ENCODE measurements around the gene HSPA12B.

Gene HSPA12B, protein sequence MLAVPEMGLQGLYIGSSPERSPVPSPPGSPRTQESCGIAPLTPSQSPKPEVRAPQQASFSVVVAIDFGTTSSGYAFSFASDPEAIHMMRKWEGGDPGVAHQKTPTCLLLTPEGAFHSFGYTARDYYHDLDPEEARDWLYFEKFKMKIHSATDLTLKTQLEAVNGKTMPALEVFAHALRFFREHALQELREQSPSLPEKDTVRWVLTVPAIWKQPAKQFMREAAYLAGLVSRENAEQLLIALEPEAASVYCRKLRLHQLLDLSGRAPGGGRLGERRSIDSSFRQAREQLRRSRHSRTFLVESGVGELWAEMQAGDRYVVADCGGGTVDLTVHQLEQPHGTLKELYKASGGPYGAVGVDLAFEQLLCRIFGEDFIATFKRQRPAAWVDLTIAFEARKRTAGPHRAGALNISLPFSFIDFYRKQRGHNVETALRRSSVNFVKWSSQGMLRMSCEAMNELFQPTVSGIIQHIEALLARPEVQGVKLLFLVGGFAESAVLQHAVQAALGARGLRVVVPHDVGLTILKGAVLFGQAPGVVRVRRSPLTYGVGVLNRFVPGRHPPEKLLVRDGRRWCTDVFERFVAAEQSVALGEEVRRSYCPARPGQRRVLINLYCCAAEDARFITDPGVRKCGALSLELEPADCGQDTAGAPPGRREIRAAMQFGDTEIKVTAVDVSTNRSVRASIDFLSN

DNA sequence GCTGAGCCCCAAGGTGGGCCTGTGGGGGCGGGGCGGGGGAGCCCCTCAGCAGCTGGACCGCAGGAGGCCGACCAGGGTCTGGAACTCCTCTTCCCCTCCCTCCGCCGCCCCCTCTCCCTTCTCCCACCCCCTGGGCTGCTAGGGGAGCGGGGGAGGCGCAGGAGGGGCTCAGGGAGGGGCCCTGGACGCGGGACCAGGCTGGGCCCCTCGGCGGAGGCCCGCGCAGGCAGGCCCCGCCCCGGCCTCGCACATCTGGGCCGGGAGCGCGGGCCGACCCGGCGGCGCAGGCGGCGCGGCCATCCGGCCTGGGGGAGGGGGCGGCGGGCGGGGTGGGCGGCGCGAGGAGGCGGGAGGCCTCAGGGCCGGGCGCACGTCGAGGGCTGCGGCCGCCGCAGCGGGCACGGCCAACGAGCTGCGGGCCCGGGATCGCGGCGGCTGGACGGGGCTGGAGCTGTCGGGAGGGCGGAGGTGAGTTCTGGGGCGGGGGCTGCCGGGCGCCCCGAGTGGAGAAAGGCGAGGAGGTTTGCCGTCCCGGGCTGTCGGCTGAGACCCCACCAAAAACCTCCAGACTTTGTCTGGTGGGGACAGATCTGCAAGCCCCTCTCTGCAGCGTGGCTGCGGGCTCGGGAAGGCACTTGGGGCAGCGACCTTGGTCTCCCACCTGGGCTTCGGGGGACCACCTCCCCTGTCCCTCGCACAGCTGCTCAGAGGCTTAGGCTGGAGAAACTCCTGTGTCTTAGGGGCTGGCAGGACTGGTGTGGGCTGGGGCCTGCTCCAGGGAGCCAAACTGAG is at the start of gene HSPA12B:
Gene HSPA12B, plus strand, starts transcription at position 359 of the 792 bp plus-strand sequence. CDS start 5,990 bp downstream, outside the sequence.
- no peak for DNase-seq

DNA sequence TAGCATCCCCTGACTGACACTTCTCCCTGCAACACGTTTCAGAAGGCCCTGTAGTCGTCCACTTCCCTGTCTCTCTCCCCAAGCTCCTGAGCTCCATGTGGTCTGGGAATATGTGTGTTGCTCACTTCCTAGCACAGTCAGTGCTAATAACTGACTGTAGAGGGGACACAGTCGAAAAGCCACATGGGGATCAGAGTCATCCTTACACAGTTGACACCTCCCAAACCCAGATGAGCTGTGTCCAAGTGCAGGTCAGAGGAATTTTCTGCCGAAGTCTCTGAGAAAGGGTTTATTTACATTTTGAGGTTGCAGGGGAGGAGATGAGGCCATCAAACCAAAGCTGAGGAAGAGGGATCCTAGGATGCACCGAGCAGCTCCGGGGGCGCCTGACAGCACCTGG is 47.1 kb upstream of the HSPA12B start:
- DNase-seq = no peak

DNA sequence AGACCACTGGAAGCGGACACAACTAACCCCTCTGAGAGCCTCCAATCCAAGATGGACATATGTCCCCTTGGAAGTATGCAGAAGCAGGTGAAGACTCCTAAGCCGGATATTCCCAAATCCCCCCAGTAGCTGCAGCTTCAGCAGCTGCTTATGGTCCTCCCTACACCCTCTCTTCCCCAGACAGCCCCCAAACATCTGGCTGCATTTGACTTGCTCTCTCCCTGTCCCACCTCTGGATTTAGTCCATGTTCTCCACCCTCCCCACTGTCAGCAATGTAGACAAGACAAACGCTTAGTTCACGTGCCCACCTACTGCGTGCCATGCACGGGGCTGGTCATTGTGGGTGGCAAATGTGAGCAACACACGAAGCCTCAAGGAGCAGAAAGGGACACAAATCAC is 46.1 kb upstream of the HSPA12B start:
- no peak for DNase-seq

DNA sequence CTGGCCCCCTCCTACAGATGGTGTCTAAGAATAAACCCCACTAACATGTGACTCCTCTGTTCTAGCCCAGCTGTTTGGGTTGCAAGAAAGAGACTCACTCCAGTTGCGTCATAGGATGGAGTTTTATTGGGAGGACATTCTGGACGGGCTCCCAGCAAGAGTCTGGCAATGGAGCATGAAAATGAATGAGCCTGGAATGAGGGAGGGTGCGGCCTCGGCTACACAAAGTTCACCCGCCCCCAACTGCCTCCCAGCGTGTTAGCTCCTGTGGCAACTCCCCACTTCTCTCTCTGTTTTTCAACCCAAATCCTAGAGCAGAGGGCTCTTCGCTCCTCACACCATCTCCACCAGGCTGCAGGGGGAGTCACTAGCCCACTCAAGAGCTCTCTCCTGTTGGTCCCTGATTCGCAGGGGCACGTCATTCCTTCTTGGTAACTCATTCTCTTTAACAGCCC is 45.6 kb upstream of the HSPA12B start:
- DNase-seq = no peak

DNA sequence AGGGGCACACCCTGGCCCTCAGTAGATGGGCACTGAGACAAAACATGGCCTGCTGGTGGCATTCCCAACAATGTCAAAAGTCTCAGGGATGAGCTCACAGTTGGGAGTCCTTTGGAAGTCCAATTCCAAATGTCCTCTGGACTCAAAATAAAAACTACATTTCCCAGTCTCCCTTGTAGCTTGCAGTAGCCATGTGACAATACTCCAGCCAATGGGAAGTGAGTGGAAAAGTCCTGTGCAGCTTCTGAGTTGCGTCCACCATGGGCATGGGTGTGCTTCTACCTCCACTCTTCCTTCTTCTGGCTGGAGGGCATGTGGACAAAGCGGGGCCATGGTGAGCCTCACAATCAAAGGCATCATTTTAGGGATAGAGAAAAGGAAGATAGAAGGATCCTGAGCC is 44.8 kb upstream of the HSPA12B start:
- DNase-seq = no peak

DNA sequence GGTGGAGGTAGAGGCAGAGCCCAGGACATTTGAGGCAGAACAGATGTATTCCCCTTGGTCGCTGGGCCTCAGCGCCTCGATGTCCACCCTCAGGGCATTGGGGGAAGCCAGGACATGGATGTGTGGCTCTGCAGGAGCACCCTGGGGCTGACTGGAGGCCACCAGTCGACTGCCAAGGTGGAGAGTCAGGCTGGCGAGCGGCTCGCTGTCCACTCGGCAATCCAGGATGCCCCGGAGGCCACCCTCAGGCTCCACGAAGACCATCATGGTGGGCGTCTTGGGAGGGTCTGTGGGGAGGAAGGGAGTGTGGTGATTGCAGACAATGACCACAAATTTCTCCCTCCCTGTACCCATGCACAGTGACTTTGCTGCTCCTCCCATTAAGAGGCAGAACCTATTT is 42.5 kb upstream of the HSPA12B start:
- DNase-seq = no peak

DNA sequence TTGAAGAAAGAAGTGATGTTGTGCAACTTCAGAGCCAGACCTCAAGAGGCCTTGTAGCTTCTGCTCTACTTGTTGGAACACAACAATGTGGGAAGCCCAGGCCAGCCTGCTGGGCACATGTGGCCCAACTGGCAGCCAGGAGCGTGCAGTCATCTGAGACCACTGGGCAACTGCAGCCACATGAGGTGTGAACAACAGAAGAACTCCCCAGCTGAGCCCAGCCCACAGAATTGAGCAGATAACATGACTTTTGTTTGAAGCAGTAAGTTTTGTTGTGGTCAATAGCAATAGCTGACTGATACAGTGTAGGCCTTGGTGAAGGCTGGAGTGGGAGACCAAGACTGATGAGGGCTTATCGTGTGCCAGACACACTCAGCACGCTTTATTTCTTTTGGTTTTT is 42.1 kb upstream of the HSPA12B start:
- no peak for DNase-seq

DNA sequence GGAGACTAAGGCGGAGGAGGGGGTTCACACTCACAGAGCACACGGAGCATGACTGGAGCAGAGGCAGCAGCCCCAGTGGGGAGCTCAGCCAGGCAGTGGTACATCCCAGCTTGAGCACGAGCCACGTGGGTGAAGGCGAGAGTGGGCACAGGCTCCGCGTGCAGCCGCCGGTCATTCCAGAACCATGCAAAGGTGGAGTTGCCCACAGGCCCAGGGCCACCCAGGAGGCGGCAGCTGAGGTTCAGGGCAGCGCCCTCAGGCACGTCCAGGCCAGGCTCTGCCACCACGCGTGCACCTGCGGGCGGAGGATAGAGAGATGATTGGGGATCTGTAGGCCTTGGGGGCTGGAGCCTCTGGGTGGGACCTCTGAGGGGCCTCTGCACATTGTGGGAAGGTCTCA is 41.2 kb upstream of the HSPA12B start:
- no peak for DNase-seq

DNA sequence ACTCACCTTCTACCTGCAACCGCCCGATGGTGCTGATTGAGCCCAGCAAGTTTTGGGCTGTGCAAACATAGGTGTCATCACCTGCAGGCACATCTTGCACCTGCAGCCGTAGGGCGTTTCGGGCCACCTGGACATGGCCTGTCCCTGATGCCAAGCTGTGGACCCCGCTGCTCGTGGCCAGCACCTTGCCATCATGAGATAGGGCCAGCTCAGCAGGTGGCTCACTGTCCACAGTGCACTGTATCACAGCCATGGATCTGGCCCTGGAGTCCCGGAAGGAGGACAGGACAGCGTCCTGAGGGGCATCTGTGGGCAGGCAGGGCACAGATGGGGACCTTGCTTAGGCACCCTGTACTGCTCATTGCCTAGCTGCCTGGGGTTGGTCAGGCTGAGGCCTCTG is 40.6 kb upstream of the HSPA12B start:
- no peak for DNase-seq

DNA sequence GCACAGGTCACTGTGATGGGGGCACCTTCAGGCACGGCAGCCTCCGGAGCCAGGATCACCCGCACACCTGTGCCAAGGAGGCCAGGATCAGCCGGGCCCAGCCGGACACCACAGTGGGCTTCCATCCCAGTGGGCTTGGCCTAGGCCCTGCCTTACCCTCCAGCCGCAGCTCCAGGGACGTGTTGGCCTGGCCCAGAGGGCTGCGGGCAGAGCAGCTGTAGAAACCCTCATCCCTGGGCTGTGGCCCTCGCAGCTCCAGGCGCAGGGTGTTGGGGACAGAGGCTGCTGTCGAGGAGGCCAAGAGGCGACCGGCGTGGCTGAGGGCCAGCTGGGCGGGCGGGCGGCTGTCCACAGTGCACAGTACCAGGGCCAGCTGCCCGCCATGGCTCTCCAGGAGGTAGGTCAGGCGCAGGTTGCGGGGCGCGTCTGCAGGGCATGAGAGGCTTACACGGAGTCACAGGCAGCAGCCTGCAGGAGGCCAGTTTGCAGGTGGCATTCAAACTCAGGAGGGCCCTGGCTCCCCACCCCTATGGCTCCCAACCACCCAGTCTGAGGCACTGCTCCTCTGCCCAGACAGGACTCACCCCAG is 39.7 kb upstream of the HSPA12B start:
- no peak for DNase-seq

DNA sequence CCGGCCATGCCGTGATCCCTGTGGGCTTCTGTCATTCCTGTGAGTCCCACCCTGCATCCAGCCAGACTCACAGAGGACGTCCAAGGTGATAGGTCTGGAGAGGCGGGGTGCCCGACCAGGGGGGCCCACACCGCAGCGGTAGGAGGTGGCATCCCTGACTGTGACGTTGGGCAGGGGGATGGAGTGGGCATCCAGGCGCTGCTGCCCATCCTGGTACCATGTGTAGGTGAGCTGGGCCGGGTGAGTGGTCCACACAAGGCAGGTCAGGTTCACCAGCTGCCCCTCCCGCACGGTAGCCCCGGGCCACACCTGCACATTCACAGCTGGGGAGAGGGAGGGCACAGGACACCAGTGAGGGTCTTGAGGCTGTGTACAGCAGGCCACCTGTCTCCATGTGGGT is 39.1 kb upstream of the HSPA12B start:
- no peak for DNase-seq

DNA sequence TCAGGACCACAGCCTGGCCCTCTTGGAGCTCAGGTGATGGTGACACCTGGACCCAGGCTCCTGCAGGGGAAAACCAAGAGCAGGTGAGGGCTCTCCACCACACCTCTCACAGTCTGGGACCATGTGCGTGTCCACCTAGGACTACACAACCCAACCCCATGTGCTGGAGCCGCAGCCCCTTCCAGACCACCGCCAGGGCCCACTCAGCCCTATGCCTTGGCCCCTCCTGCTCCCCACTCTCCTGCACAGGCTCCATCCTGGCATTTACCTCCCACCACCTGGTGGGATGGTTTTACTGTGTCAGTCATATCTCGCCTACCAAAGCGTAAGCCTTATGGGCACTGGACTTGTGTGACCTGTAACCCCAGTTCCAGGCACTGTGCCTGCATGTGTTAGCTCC is 37.6 kb upstream of the HSPA12B start:
- DNase-seq = no peak

DNA sequence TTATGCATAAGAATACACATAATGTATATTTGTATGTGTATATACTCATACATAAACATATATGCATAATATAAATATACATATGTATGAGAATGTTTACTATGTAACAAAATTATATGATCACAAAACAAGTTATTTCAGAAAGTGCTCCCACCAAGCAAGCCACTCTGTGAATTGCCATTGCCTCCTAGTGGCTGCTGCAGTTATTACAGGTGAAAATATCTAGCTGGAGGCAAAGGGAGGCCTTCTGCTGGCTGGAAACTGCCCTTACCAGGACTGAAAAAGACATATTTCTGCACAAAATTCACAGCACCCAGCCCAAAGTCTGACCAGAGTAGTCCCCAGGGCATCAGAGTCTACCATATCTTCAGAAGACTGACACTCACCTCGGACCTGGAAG is 36.3 kb upstream of the HSPA12B start:
- DNase-seq = peak; percentile 27

DNA sequence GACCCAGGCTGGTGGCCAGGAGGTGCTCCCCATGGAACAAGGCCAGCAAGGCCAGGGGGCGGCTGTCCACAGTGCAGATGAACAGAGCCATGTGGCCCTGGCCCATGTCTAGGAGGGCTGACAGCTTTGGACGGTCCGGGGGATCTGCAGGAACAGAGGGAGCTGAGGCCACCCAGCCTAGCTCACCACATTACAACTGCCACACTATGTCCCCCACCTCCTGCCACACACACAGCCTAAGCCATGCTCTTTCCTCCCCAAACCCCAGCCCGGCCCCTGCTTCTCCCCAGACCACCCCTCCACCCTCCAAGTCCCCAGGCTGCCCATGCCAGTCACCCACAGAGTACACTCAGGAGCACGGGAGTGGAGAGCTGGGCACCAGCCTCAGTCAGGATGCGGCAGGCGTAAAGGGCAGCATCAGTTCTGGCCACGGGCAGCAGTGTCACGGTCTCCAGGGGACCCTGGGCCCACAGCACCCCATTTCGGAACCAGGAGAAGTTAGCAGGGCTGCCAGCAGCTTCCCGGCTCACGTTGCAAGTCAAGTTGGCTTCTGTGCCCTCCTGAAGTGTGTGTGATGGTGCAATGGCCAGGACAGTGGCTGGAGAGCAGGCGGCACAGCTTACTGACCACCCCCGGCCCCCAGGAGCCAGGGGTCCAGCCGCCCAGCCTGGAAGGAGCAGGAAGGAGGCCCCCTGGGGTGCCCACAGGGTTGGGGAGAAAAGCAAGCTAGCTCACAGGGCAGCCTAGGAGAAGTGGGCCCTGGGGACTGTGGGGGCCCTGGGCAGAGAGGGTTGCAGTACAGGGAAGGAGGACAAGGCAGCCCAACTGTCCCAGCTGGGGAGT is 35.5 kb upstream of the HSPA12B start:
- DNase-seq = no peak

DNA sequence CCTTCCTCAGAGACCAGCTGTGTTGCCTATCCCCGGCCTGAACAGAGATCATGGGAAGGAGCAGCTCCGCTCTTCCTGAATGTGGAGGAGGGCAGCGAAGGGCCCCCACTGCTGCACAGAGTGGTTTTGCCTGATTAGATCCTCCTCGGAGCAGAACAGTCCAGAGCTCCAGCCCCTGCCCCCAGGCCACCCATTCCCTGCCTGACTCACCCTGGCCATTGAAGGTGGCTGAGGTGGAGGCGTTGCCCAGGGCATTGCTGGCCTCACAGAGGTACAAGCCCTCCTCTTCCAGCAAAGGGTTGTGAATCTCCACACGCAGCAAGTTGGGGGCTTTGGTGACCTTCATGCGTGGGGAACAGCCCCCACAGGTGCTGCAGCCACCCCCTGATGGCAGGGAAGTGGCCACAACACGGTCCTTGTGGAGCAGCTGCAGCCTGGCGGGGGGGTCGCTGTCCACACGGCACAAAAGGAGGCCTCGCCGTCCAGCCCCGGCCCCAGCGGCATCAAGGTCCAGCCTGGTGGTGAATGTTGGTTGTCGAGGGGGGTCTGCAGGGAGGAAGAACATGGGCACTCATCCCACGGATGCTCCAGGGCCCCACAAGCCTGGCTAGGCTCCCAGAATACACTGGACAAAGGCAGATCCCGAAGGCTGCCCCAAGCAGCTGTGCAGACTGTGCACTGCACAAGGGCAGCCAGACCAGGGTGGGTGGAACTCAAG is 34.7 kb upstream of the HSPA12B start:
- DNase-seq = no peak

DNA sequence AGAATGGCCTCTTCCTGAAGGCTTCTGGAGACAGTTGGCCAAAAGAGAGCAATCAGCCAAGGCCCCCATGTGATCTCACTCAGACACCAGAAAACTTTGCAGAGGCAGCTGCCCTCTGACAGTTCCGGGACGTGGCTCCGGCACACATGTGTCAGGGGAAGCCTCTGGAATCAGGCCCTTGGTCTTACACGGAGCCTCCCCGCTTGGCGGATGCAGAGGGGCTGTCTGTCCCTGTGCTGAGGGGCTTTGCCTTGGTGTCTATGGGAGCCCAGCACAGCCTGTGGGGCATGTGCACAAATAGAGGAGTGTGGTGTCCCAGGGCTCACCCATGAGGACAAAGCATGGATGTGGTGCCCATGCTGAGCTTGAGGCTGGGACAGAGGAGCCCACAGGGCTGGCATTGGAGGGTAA is 33.9 kb upstream of the HSPA12B start:
- DNase-seq = no peak

DNA sequence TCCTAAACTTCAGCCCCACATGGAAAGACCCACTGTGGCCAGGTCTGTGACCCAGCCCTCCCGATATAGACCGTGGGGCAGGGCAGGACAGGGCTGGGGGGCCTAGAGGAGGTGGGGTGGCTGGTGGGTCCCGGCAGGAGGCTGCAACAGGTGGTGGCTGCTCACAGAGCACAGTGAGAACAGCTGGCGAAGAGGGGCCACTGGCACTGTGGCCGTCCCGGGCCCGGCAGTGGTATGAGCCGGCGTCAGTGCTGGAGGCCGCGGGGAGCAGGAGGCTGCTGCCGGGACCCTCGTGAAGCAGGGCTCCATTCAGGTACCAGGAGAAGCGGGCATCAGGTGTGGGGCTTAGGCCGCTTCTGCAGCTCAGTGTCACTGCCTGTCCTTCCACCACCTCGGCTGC is 33.4 kb upstream of the HSPA12B start:
- DNase-seq = no peak

DNA sequence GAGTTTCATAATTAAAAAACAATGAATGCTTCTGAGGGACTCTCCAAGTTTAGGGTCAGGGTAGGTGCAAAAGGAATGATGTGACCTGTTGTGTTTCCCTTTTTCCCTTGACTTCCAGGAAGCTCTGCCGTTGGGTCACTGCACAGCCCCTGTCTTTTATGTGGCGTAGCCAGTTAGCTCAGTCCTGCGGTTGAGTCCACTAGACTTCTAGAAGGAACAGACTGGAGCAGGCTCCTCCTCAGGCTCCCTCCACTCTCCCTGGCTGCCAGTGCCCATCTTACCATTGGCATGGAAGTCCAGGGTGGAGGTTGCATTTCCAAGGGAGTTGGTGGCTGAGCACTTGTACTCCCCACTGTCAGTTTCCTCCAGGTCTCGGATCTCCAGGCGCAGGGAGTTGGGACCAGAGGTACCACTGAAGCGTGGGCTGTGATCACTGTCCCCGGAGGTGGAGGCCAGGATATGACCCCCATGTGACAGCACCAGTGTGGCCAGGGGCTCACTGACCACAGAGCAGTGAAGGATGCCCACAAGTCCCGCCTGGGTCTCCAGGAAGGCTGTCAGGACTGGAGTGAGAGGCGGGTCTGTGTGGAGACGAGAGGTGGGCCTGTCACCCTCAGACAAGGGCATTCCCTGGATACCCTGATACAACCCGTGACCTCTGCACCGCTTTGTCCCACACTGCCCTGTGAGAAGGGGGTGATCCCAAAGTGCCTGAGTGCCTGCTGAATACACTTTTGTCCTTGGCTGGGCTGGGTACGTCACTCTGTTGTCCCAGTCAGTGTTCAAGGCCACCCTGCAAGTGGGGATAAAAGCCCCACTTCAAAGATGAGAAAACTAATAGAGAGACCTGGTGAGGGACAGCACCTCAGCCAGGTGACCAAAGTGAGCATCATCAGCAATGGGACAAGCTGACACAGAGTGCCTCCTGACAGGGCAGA is 31.2 kb upstream of the HSPA12B start:
- DNase-seq = no peak

DNA sequence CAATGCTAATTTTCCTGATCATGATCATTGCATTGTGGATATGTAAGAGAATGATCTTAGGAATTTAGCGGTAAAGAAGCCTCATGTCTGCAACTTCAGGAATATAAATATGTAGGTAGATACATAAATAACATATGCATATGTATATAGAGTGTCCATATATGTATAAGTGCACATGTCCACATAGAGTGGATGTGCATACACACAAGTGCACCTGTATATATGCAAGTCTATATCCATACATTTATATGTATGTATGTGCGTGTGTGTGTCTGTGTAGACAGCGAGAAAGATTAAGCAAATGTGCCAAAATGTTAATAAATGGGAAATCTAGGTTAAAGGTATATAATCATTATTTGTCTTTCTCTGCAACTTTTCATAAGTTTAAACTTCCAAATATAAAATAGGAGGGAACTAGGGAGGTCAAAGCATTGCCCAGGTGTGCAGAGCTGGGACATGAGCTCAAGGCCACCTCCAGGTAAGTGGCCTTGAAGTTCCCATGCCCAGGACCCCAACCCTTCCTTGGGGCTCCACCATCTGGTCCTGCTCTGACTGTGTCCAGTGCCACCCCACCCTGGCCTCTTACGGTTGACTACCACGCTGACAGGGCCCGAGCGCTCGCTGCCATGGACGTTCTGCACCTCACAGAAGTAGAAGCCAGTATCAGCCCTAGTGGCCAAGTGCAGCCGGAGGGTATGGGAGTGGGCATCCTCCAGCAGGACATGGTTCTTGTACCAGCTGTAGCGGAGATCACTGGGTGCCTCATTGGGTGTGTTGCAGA is 29.7 kb upstream of the HSPA12B start:
- no peak for DNase-seq

DNA sequence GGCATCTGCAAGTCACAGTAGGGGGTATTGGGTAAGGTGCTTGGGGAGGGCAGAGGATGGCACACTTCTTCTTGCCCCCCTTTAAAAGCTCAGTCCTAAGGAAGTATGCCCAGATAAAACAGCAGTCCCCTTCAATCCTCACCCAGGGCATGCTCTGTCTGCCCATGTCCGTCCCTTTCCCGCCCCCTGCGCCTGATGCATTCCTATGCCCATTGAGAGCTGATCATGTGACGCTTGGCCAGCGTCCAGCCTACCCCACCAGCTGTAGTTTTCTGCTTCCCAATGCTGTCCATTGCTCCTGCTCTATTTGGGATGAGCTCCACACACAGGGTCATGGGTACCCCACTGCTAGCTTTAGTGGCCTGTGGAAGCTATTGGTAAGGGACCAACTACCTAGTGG is 28.4 kb upstream of the HSPA12B start:
- DNase-seq = no peak

Data from activated CD4-positive, alpha-beta T cell treated with anti-CD3 and anti-CD28 coated beads, Interleukin-2, Interleukin-6, amounts not matched to agents 100 ng/mL and 50 ng/mL, durations not matched to agents 16 hours and 8 hours (primary cell).